GM21529 (cell line): ENCODE measurements around the gene MCTS1.
A peak's percentile ranks its signal among the peaks of the same experiment; 100 is the strongest.
"Not testable (repeated sequence)": the region's sequence is repeated elsewhere in the genome, so short reads cannot be mapped to it uniquely, and the experiment has no call there.

Experiments
- ATAC-seq: cut with Tn5 transposase; IDR thresholded peaks from one replicate; pipeline ENCODE4 v1.9.1; 2021; ENCODE audit not compliant: unreplicated experiment

The MCTS1 gene

DNA sequence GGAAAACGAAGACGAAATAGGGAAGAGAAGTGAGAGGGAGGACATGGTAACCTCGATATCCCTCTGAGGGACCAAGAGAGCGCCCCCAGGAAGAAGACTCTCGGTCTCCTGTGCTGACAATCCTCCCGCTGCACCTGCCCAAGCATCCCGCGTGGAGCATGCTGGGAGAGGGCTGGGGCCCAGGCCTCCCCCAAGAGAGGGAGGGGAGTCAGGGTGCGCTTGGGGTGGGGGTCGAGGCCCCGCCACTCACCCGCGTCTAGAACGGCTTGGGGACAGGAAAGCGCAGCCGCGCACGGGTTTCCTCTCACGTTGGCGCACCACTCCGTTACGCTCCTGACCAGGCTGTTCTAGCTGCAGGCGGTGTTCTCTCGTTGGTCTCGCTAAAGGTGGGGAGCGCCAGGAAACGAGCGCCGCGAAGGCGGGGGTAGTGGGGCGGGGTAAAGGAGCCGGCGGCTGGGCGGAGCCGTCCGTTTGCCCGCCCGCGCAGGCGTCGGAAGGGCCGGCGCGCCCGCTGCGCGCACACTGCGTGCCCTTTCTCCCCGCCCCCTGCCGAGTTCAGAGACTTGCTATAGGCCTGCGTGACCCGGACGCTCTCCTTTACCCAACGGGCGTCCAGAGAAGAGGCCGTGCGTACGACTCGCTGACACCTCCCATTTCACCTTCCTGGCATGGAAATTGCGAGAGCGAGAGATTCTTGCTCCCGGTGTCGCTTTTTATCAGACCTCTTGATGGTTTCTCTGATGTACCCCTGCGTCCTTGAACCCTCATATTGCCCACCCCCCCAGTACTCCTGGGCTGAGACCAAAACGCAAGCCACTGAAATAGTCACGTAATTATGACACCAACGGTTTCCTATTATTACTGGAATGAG, 26.0 kb downstream of the MCTS1 start, which contains the start of gene C1GALT1C1:
Gene C1GALT1C1 (minus strand): TSS at position 388 of the 871 bp plus-strand sequence. CDS start 2,888 bp downstream, outside the sequence.
- peak; percentile 93 for ATAC-seq

DNA sequence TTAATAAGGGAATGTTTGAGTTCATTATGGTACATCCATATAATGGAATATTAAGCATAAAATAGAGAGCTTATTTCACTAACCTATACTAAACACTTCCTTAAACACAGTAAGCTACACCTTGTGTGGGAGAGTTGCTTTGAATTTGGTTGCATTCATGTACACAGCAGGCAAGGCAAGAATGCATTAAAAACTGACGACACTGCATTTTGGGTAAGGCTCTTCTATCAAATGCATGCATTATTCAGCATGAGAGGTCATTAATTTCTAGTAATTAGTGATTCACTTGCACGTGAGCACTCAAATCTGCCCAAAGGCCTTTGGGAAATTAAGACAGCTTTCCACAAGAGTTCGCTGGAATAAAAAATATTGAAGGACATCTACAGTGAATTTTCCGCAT, 34.7 kb downstream of the MCTS1 start:
- ATAC-seq = no peak

DNA sequence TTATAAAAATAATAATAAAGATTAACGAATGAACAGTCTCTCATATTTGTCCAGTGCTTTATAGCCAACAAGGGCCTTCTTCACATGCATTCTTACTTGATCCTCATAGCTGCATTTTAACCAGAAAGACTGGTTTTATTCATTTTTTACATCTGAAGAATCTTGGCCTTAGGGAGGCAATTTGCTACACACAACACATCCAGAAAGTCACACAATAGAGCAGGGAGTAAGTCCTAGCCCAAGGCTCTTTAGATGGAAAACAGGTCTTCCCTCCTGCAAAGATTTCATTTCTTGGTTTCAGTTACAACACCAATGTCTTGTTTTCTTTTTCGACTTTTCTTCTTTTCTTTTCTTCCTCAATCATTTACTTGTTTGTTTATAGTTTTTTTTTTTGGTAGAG, 39.0 kb downstream of the MCTS1 start:
- no peak for ATAC-seq

DNA sequence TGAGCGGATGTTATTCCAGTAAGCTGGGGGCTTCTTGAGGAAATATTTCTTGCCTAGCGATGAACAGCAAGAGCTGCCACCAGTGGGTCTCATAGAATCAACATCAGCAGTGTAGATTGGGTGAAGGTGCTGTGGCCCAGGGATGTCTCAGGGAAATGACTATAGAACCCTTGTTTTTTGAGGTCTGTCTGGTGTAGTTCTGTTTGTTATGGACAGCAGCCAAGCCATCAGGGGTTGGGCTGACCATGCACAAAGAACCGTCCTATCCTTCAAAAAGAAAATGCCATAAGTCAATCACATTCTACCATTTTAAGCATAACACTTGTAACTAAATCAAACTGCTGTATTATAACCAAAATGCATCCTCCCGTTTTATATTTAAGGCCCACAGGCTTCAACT, 43.2 kb downstream of the MCTS1 start:
- no peak for ATAC-seq

DNA sequence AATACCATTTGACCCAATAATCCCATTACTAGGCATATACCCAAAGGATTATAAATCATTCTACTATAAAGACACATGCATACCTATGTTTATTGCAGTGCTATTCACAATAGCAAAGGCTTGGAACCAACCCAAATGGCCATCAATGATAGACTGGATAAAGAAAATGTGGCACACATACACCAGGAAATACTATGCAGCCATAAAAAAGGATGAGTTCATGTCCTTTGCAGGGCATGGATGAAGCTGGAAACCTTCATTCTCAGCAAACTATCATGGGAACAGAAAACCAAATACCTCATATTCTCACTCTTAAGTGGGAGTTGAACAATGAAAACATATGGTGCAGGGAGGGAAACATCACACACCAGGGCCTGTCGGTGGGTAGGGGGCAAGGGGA, 48.4 kb downstream of the MCTS1 start:
- ATAC-seq = not testable (repeated sequence)

DNA sequence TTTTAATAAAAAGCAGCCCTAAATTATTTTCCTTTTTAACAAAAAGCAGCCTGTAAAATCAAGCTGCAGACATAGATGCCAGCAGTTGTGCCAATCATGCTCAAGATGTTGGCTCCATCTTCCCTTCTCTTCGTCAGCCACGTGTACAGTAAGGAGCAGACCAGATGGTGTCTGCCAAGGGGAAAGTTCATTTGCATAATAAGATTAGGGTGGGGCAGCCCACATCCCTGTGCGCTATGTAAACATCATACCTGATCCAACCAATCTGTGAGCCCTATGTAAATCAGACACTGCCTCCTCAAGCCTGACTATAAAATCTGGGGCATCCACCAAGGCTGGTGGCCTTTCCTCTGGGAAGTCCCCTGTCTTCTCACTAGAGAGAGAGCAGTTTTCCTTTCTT, 49.1 kb downstream of the MCTS1 start:
- ATAC-seq = no peak

DNA sequence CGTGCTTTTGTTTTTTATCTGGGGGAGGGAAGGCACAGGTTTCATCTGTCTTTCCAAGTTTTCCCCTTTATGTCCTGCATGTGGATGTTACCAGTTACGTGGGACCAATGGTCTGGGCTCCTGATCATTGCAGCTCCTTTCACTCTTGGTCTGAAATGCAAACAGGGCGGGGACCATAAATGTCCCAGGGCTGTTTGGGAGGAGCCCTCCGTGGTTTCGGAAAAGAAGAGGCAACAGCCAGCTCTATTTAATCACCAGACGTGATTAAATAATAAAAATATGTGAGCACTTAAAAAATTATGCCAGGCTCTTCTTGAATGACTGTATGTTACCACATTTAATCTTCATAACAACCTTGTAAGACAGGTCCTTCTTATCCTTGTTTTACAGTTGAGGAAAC, 56.7 kb downstream of the MCTS1 start:
- ATAC-seq = no peak
